ENCODE data around the gene LAMC1.

DNA sequence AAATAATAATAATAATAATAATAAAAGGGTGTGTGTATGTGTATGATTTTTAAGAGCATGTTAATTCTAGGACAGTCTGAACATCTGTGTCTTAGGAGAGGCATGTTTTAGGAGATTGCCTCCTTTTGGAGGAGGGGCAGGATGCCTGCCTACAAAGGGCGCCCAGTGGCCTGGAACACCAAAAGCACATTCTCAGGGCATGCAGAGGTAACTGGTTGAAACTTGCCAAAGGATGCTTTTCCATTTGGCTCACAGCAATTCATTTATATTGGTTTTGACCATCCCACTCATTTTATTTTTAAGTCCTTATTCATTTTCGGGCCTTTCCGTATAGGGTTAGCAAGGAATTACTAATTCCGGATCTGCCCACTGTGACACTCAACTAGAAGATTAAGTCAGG is 141.7 kb downstream of the LAMC1 start:
- TF ChIP-seq, protein P1, sequence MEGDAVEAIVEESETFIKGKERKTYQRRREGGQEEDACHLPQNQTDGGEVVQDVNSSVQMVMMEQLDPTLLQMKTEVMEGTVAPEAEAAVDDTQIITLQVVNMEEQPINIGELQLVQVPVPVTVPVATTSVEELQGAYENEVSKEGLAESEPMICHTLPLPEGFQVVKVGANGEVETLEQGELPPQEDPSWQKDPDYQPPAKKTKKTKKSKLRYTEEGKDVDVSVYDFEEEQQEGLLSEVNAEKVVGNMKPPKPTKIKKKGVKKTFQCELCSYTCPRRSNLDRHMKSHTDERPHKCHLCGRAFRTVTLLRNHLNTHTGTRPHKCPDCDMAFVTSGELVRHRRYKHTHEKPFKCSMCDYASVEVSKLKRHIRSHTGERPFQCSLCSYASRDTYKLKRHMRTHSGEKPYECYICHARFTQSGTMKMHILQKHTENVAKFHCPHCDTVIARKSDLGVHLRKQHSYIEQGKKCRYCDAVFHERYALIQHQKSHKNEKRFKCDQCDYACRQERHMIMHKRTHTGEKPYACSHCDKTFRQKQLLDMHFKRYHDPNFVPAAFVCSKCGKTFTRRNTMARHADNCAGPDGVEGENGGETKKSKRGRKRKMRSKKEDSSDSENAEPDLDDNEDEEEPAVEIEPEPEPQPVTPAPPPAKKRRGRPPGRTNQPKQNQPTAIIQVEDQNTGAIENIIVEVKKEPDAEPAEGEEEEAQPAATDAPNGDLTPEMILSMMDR (conservative IDR thresholded peaks at IDR 0.05): no peak
- TF ChIP-seq ZFX (IDR thresholded peaks at IDR 0.05): no peak
